NCI-H2029 treated with DMSO at 0.1 percent for 48 hours (cell line): ENCODE data around the gene TLR6.
"Not testable (repeated sequence)": the region's sequence is repeated elsewhere in the genome, so short reads cannot be mapped to it uniquely, and the experiment has no call there.

Experiments used
- DNase-seq: peaks from one replicate; lab custom pipeline; 2025; lab: John Stamatoyannopoulos, UW

Gene TLR6

DNA sequence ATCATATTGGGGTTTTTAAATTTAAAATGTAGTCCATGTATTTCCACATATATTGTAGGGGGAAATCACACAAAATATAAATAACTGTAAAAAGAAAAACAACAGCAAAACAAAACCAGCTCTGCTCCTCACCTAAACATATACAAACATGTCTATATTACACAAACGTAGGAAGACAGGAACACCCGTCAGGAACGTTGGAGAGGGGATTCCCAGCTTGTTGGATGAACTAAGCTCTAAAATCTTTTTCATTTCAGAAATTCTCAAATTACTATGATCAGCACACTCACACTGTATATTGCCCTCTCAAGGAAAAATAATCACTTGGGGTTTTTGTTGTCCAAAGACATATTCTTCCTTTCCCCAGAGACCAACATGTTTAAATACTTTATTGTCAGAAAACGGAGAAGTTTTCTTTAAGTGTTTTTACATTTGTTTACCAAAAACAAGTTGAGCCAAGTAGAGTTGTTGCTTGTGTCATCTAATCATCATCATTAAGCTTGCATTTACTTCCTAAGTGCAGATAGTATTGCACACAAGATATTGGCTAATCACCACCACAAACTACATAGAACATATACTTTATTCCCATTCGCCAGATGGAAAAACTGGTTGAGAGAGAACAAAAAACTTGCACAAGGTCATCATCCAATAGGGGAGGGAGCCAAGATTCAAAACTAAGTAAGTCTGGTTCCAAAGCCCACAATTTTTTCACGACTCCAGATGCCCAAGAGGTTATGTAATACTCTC lies 71.4 kb downstream of the TLR6 start:
- no peak for DNase-seq

GRCh38 chr4:38784141-38784540 lies 72.5 kb downstream of the TLR6 start:
- no peak for DNase-seq

DNA sequence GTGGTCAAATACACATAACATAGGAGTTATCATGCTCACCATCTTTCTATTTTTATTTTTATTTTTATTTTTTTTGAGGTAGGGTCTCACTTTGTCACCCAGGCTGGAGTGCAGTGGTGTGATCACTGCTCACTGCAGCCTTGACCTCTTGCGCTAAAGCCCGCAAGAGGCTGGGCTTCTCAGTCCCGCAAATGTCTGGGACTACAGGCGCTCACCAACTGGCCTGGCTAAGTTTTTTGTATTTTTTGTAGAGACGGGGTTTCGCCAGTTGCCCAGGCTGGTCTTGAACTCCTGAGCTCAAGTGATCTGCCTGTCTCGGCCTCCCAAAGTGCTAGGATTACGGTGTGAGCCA lies 73.5 kb downstream of the TLR6 start:
- DNase-seq = no peak

GRCh38 chr4:38782452-38783108 lies 74.0 kb downstream of the TLR6 start, which contains the start of gene TLR10:
TLR10 (minus strand) TSS chr4:38782990; CDS start chr4:38775590, 7,400 bp downstream.
- DNase-seq = peak; percentile 73

GRCh38 chr4:38781854-38782261 lies 74.8 kb downstream of the TLR6 start:
- DNase-seq = no peak

DNA sequence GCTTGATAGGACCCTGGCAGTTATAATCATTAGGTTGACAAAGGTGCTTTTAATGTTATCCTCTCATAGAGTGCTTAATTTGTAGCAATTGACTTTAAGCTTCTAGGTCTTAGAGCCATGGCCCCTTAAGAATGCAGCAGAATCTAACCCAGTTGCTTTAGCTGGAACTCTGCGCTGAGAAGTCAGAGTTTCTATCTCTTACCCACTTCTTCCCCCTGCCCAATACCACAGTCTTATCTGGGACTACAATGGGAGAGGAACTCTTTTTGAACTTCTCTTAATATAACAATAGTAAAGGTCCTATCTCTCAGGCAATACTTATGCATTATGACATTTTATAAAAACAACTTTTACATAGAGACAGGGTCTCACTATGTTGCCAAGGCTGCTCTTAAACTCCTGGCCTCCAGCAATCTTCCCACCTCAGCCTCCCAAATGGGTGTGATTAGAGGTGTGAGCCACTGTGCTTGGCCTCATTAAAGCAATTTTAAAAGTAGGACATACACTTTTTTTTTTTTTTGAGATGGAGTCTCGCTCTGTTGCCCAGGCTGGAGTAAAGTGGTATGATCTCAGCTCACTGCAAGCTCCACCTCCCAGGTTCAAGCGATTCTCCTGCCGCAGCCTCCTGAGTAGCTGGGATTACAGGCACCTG lies 75.7 kb downstream of the TLR6 start:
- DNase-seq = no peak

GRCh38 chr4:38779790-38780189 lies 76.8 kb downstream of the TLR6 start:
- no peak for DNase-seq

- not testable (repeated sequence) for DNase-seq
These were observed 78.7 kb downstream of the TLR6 start for GRCh38 chr4:38777925-38778324.

DNA sequence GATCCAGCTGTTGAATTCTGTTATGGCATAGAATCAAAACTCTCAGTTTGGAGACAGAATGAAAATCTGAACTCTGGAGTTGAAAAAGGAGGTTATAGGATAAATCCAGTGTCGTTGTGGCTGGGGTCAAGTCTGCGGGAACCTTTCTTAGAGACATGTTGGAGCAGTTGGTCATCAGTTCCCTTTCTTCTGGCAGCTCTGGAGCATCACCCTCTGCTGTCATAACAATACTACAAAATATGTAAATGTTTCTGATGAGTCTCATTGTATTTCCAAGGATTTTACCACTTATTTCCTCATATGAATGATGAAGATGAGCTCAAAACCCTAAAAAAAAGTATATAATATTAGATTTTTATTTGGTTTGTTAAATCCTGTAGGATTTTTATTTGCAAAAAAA lies 81.3 kb downstream of the TLR6 start:
- DNase-seq = no peak

DNA sequence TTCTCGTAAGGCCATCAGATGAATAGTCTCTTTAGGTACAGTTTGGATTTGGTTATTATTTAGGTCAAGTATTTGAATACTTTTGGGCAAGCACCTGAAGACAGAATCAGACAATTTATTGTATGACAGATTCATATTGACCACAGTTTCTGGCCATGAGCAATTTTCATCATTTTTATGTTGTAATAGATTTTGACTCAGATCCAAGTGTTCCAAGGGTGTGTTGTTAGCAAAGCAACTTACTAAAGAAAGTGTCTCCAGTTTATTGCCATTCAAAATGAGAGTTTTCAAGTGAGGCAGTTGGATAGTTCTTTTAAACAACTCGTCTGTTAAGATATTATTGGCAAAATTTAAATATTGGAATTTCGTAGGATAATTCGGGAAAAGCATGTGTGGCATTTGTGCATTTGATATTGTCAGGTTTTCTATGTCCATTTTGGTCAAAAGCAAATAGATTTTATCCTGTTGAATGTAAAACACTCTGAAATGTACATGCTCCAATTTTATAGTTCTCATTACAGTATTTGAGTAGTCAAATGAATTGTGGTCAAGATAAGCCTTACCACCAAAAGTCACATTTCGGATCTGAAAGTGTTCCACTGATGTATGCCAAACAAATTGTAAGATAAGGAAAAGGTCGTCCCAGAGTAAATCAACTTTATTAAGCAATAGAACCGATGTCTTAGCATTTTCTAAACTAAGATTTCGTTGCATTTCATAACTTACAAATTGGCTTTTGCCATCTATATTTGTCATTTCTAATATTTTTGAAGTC lies 82.2 kb downstream of the TLR6 start:
- DNase-seq = no peak
